Parathyroid adenoma (tissue), 2 donors: ENCODE data around the gene MAPRE3.

ENCODE experiments used
- H2AFZ ChIP-seq: fragments of 300-600 bp; sonication (generic); one replicate; pipeline ENCODE4 v1.7.0; 2017; ENCODE audit warnings: antibody characterized with exemption, mild to moderate bottlenecking
- H3K27ac ChIP-seq: fragments of 300-600 bp; sonication (generic); one replicate; pipeline ENCODE4 v1.7.0; 2017
- H3K27me3 ChIP-seq: fragments of 300-600 bp; sonication (generic); one replicate; pipeline ENCODE4 v1.7.0; 2017; ENCODE audit warnings: low read length; ENCODE audit not compliant: control insufficient read depth, insufficient read depth
- H3K36me3 ChIP-seq: fragments of 300-600 bp; sonication (generic); one replicate; pipeline ENCODE4 v1.7.0; 2017; ENCODE audit warnings: low read length; ENCODE audit not compliant: control insufficient read depth, insufficient read depth
- H3K4me1 ChIP-seq: fragments of 300-600 bp; sonication (generic); one replicate; pipeline ENCODE4 v1.7.0; 2017; ENCODE audit warnings: control low read depth
- H3K4me2 ChIP-seq: fragments of 300-600 bp; sonication (generic); one replicate; pipeline ENCODE4 v1.7.0; 2017; ENCODE audit warnings: low read length
- H3K4me3 ChIP-seq: fragments of 300-600 bp; sonication (generic); one replicate; pipeline ENCODE4 v1.7.0; 2017; ENCODE audit warnings: low read depth, low read length
- H3K79me2 ChIP-seq: fragments of 300-600 bp; sonication (generic); one replicate; pipeline ENCODE4 v1.7.0; 2017; ENCODE audit warnings: control low read depth
- H3K9ac ChIP-seq: fragments of 300-600 bp; sonication (generic); one replicate; pipeline ENCODE4 v1.7.0; 2017; ENCODE audit warnings: mild to moderate bottlenecking
- H3K9me3 ChIP-seq: fragments of 300-600 bp; sonication (generic); one replicate; pipeline ENCODE4 v1.7.0; 2017; ENCODE audit warnings: low read length; ENCODE audit not compliant: control insufficient read depth
- CTCF ChIP-seq: fragments of 300-600 bp; sonication (generic); IDR thresholded peaks from one replicate; pipeline ENCODE4 v1.7.0; 2017; ENCODE audit warnings: antibody characterized with exemption, mild to moderate bottlenecking
- donor health status: primary hyperparathyroidism.

The MAPRE3 gene

GRCh38 chr2:27070653-27071276 lies 100.3 kb downstream of the MAPRE3 start:
- TF ChIP-seq CTCF = no peak
- Histone ChIP-seq H3K36me3 (no peaks in the 10 kb centered on the region), H3K27ac (peak overlapping the region; percentile 68), H3K4me2 (peak overlapping the region; percentile 62), H3K27me3 (no peaks in the 10 kb centered on the region), H3K9ac (peak overlapping the region; percentile 51), H3K4me1 (peaks cover 12% of the 10 kb centered on the region), H3K9me3 (no peaks in the 10 kb centered on the region), H3K4me3 (peak overlapping the region; percentile 87), H2AFZ (peak overlapping the region; percentile 98), H3K79me2 (peaks cover 22% of the 10 kb centered on the region)

- TF ChIP-seq CTCF = peak; percentile 26
- H2AFZ ChIP-seq = peak within 1 kb of the TSS; percentile 98
- peaks cover 12% of the 10 kb centered on the region for H3K4me1 ChIP-seq
- no peaks in the 10 kb centered on the region for H3K36me3 ChIP-seq
- peaks cover 22% of the 10 kb centered on the region for H3K79me2 ChIP-seq
- peak within 1 kb of the TSS; percentile 51 for H3K9ac ChIP-seq
- H3K9me3 ChIP-seq = no peaks in the 10 kb centered on the region
- peak within 1 kb of the TSS; percentile 74 for H3K27ac ChIP-seq
- no peaks in the 10 kb centered on the region for H3K27me3 ChIP-seq
- peak within 1 kb of the TSS; percentile 86 for H3K4me2 ChIP-seq
- H3K4me3 ChIP-seq = peak within 1 kb of the TSS; percentile 87
Measured at GRCh38 chr2:27071277-27071989, 101.0 kb downstream of the MAPRE3 start, which contains the start of gene OST4. TSS of gene OST4 (minus strand) at chr2:27071654.

DNA sequence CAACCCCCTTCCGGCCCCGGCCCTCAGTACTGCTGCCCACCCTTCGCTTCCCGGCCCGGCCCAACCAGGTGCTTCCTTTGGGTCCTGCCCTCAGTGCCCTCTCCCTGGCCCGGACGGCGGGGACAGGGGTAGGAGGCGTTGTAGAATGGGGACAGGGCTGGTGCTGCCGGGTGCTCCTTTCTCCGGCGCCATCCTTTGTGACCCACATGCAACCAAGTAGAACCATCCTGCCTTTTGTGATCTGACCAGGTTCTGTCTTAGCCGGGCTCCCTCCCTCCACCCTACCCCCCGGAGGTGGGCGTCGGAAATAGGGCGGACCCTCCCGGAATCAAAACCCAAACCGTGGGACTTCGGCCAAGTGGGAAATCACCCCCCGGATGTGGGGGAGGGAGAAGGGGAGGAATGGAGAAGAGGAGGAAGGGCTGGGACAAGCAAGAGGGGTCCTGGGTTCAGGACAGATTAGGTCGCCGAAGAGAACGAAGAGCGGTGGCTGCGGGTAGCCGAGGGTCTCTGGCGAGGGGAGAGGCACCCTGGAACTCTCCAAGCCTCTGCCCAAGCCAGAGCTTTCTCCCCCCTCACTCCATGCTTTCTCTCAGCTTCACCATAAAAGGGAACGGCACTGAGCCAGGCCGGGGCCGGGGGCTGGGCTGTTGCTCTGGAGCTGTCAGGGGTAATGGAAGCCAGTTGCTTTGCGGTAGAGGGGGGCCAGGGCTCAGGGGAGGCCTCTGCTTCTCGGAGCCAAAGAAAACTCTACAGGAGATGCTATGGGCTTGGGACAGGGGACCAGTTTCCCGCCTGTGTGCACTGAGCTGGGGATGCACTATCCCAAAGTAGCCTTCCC lies 101.8 kb downstream of the MAPRE3 start:
- Histone ChIP-seq H3K27me3 (no peaks in the 10 kb centered on the region), H3K9me3 (no peaks in the 10 kb centered on the region), H3K4me2 (peak overlapping the region; percentile 86), H3K4me3 (peak overlapping the region; percentile 63), H3K4me1 (peaks cover 12% of the 10 kb centered on the region), H2AFZ (peak overlapping the region; percentile 95), H3K79me2 (peaks cover 22% of the 10 kb centered on the region), H3K36me3 (no peaks in the 10 kb centered on the region), H3K27ac (peak overlapping the region; percentile 74), H3K9ac (no peak overlapping the region)
- no peak for TF ChIP-seq CTCF

- Histone ChIP-seq H3K36me3 (no peaks in the 10 kb centered on the region), H3K9me3 (no peaks in the 10 kb centered on the region), H3K4me1 (peaks cover 12% of the 10 kb centered on the region), H3K27ac (no peak overlapping the region), H3K79me2 (peaks cover 22% of the 10 kb centered on the region), H3K4me3 (no peak overlapping the region), H3K27me3 (no peaks in the 10 kb centered on the region), H3K9ac (no peak overlapping the region), H2AFZ (no peak overlapping the region), H3K4me2 (no peak overlapping the region)
- TF ChIP-seq CTCF = no peak
Measured at GRCh38 chr2:27072920-27073319, 102.5 kb downstream of the MAPRE3 start.
